Activated CD4-positive, CD25-positive, alpha-beta regulatory T cell treated with anti-CD3 and anti-CD28 coated beads, Interleukin-2, amount 50 U/mL, for 24 hours (primary cell): ENCODE measurements around the gene SRSF5.
"Not testable (repeated sequence)": the region's sequence is repeated elsewhere in the genome, so short reads cannot be mapped to it uniquely, and the experiment has no call there.

Experiments used
- ATAC-seq, 2 donors: fragments of 150-1000 bp; cut with Tn5 transposase; one replicate each; pipeline ENCODE4 v1.10.0; 2021; ENCODE audit warnings: mild to moderate bottlenecking in 1 of 2, moderate library complexity in 1 of 2

SRSF5 gene

GRCh38 chr14:69808919-69809808 lies 42.2 kb downstream of the SRSF5 start:
- no peak for ATAC-seq

- ATAC-seq = no peak
Observed at GRCh38 chr14:69811227-69811867, 44.4 kb downstream of the SRSF5 start.

GRCh38 chr14:69811868-69812252 lies 44.9 kb downstream of the SRSF5 start:
- ATAC-seq = no peak

GRCh38 chr14:69812711-69813110 lies 45.8 kb downstream of the SRSF5 start:
- no peak for ATAC-seq

GRCh38 chr14:69813346-69813745 lies 46.4 kb downstream of the SRSF5 start:
- not testable (repeated sequence) for ATAC-seq

- ATAC-seq = no peak
Observed at GRCh38 chr14:69814397-69814796, 47.5 kb downstream of the SRSF5 start.

- no peak for ATAC-seq
Observed at GRCh38 chr14:69815556-69815955, 48.6 kb downstream of the SRSF5 start.

- no peak for ATAC-seq
Observed at GRCh38 chr14:69816216-69816615, 49.3 kb downstream of the SRSF5 start.

GRCh38 chr14:69818758-69819191 lies 51.8 kb downstream of the SRSF5 start:
- ATAC-seq = peak; percentile 58 to 69

GRCh38 chr14:69819607-69820006 lies 52.7 kb downstream of the SRSF5 start:
- ATAC-seq = no peak

GRCh38 chr14:69820991-69821390 lies 54.0 kb downstream of the SRSF5 start:
- ATAC-seq = no peak
